HG03103 (cell line): ENCODE measurements around the gene ZNF655.
"Not testable (repeated sequence)": the region's sequence is repeated elsewhere in the genome, so short reads cannot be mapped to it uniquely, and the experiment has no call there.

ENCODE experiments used
- ATAC-seq: cut with Tn5 transposase; IDR thresholded peaks from one replicate; pipeline ENCODE4 v1.9.1; 2021; ENCODE audit warnings: low read depth; ENCODE audit not compliant: unreplicated experiment

Gene ZNF655

GRCh38 chr7:99559175-99559915, 903 bp downstream of the ZNF655 start:
- ATAC-seq: peak; percentile 5

- ATAC-seq: no peak
Observed at GRCh38 chr7:99560834-99561736, 2.6 kb downstream of the ZNF655 start.

DNA sequence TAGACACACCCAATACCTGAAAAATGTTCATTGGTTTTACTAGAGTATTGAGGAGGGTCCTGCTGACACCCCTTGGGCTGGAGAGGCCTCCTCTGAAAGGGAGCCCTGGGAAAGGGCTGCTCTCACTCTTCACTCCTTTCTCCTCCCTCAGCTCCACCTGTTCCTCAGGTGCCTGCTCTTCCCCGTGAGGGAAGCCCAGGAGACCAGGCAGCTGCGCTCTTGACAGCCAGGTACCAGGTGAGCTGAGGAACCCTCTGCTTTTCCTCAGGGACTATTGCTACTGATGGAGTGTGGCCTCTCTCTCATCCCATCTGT, 3.3 kb downstream of the ZNF655 start:
- no peak for ATAC-seq

GRCh38 chr7:99562114-99562784, 3.8 kb downstream of the ZNF655 start:
- no peak for ATAC-seq

GRCh38 chr7:99562832-99563231, 4.4 kb downstream of the ZNF655 start:
- no peak for ATAC-seq

DNA sequence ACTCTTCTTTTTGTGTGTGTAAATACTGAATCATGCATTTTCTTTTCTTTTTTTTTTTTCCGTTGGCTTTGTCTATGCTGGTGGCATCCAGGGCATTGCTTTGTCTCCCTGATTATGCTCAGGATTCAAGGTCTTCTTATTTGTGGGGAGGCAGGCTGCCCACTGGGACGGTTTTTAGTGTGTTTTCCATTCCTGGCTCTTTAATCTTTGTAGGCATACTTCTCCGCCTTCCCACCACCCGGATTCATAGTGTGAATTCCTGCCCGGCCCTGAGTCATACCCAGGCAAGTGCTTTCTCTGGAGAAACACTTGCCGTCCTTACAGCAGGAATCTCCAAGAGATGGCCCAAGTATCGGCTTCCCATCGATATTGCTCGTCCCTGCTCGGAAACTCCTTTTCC, 5.2 kb downstream of the ZNF655 start:
- no peak for ATAC-seq

DNA sequence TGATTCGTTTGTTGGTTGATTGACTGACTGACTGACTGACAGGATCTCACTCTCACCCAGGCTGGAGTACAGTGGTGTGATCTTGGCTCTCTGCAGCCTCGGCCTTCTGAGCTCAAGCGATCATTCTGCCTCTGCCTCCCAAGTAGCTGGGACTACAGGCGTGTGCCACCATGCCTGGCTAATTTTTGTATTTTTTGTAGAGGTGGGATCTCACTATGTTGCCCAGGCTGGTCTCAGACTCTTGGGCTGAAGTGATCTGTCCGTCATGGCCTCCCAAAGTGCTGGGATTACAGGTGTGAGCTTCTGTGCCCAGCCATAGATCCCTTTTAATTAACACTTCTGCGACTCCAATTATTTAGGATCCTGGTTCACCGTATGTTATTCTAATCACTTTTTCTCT, 10.3 kb downstream of the ZNF655 start:
- not testable (repeated sequence) for ATAC-seq

- ATAC-seq: no peak
Observed at GRCh38 chr7:99571768-99572167, 13.3 kb downstream of the ZNF655 start.

- ATAC-seq: no peak
Observed at GRCh38 chr7:99573257-99573656, 14.8 kb downstream of the ZNF655 start.

- no peak for ATAC-seq
Observed at GRCh38 chr7:99576251-99576650, 17.8 kb downstream of the ZNF655 start.

DNA sequence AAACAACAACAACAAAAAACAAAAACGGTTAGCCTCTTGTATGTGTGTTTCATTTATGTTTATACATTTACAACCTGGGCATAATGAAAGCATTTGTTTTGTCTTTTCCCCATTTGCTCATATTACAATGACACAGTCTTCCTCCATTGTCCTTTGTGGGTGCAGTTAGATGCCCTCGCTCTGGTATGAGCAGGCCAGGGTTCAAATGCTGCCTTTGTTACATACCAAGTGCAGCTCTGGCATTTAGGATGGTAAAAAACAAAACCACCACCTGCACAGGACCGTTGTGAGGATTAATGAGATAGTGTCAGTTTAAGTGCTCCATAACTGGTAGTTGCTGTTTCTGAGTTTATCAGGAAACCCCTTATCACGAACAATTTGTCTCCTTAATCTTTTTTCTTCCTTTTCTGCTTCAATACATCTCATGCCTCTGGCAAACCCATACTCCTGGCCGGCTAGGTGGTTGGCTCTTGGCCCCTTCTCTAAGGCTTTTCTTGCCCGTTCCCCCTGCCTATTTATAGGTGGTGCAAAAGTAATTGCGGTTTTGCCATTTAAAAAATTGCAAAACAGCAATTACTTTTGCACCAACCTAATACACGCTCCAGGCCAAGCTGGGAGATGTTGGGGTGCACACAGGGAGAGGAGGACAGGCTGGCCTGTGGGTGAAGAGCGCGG, 21.0 kb downstream of the ZNF655 start:
- no peak for ATAC-seq

DNA sequence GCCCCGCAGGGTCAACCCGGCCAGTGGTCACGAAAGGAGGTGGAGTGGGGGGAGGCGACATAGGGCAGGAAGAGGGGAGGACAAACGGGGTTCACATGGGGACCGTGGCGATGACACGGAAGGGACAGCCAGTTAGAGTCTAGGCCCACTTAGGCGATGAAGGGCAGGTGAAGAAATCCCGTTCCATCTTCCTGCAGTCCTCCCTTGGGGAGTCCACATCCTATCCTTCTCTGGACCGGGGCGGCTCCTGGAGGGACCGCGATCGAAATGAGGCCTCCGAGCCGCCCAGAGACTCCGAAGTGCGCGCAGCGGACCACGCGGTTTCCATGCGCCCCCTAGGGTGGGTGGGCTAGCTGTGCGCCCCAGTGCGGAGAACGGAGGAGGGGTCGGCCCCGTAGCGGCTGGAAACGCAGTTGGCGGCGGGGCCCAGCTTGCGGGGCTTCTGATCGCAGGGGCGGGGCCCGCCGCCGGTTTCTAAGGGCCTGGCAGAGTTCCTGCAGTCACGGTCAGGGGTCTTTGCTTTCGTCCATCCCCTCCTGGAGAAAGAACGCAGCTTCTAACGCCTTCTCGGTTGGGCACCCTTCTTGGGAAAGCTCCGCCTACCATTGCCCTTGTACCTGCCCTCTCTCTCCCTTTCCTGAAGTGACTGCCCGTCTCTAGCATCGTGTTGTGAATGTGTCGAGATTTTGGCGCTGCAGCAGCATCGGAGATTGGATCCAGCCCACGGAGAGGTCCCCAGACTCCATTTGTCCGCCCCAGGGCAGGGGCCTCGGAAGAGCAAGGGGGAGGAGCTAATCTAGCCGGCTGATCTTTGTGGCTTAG, 21.7 kb downstream of the ZNF655 start:
- no peak for ATAC-seq

GRCh38 chr7:99580778-99581332, 22.4 kb downstream of the ZNF655 start:
- not testable (repeated sequence) for ATAC-seq

- ATAC-seq: no peak
Observed at GRCh38 chr7:99588868-99589267, 30.4 kb downstream of the ZNF655 start.

GRCh38 chr7:99594948-99595745, 36.7 kb downstream of the ZNF655 start:
- no peak for ATAC-seq

DNA sequence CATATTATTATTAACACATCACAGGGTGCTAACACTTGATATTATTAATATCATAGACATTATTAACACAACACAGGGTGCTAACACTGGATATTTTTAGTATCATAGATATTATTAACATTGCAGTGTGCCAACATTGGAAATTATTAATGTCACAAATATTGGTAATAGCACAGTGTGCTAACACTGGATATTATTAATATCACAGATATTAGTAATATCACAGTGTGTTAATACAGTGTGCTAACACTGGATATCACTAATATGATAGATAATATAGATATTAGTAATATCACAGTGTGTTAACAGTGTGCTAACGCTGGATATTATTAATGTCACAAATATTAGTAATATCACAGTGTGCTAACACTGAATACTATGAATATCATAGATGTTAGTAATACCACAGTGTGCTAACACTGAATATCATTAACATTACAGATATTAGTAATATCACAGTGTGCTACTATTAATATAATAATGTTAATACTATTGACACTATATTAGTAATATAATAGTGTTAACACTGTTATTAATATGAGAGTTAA, 38.0 kb downstream of the ZNF655 start:
- no peak for ATAC-seq

DNA sequence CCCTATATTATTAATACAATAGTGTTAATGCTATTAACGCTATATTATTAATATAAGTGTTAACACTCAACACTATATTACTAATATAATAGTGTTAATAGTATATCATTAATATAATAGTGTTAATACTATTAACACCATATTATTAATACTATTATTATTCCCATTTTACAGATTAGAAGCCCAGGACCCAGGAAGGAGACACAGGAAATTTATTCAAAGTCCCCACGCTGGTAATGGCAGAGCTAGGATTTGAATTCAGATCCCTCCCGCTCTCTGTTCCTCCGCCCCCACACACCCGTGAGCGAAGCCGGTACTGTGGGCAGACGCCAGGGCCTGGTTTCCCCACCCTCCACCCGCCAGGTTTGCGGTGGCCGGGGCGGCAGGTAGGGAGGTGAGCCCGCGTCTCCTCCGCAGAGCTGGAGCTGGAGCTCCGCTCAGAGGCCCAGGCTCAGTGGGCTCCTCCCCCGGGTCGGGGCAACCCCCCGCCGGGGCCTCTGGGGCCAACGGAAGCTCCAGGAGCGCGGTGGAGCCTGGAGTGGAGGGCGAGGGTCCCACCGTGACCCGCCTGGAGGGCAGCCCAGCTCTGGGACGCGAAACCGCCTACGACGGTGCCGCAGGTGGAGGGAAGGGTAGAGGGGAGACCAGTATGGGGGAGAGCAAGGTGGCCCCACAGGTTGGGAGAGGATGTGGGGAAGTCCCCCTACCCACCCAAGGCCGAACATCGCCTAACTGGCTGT, 39.5 kb downstream of the ZNF655 start, which contains the start of gene TMEM225B:
TSS of gene TMEM225B (plus strand) at position 506 of the 740 bp plus-strand sequence. CDS start 6,122 bp downstream, outside the sequence.
- ATAC-seq: no peak

- no peak for ATAC-seq
Observed at GRCh38 chr7:99599836-99600235, 41.4 kb downstream of the ZNF655 start.
